Endothelial cell of umbilical vein (primary cell): Measurements from ENCODE around the gene USH1C. TPM values are rescaled to one million over a fixed set of nuclear protein-coding genes. Genes with fewer than 3 reads are reported as not detected.

Source experiments
- BruUV-seq: library from RNA; stranded (reverse); fragments of 400-500 nt; replicated peaks from 2 replicates; lab custom pipeline; 2021; lab: Mats Ljungman, UMichigan
- CTCF ChIA-PET: fragments of 300-600, 350-600 bp; sonication (Branson Sonifier 250); formaldehyde crosslinking; loops from one replicate; lab custom pipeline; 2021; ENCODE audit warnings: antibody characterized with exemption, inconsistent platforms; lab: Charles Lee
- POLR2A ChIA-PET: fragments of 300-600, 350-600 bp; sonication (Branson Sonifier 250); formaldehyde crosslinking; loops from one replicate; lab custom pipeline; 2021; ENCODE audit warnings: antibody characterized with exemption, inconsistent platforms; lab: Charles Lee
- DNase-seq: peaks from one replicate; pipeline ENCODE4 v3.0.0-alpha.2; 2011; ENCODE audit warnings: low read depth, low spot score
- FAIRE-seq: peaks from 2 replicates; lab custom pipeline; 2011; peaks lifted over from hg19 to GRCh38; lab: Jason Lieb, UNC
- H2AFZ ChIP-seq: 2 replicates; pipeline ENCODE4 v1.6.0; 2012; ENCODE audit warnings: low read depth, low read length, control low read depth, inconsistent platforms
- H3K27ac ChIP-seq: 2 replicates; pipeline ENCODE4 v1.5.1; 2011; ENCODE audit warnings: low read depth, mild to moderate bottlenecking, control low read depth, low read length, moderate library complexity; ENCODE audit not compliant: insufficient read depth
- H3K27me3 ChIP-seq, 2 experiments: 2 replicates each; pipeline versions ENCODE4 v1.6.0 to v1.6.1; 2011; ENCODE audit warnings: low read length in 2 of 2, mixed read lengths in 1 of 2; ENCODE audit not compliant: control insufficient read depth in 2 of 2, insufficient read depth in 2 of 2
- H3K36me3 ChIP-seq, 2 experiments: 2 replicates in 1 of 2; 3 replicates in 1 of 2; pipeline ENCODE4 v1.5.1; 2011; ENCODE audit warnings: low read length in 2 of 2, mild to moderate bottlenecking in 1 of 2, moderate library complexity in 1 of 2; ENCODE audit not compliant: control insufficient read depth in 2 of 2, insufficient read depth in 2 of 2; ENCODE audit errors: extremely low read depth in 1 of 2
- H3K4me1 ChIP-seq: 3 replicates; pipeline ENCODE4 v1.5.1; 2011; ENCODE audit warnings: mild to moderate bottlenecking, low read length; ENCODE audit not compliant: control insufficient read depth, insufficient read depth; ENCODE audit errors: extremely low read depth
- H3K4me2 ChIP-seq: 2 replicates; pipeline ENCODE4 v1.6.1; 2011; ENCODE audit warnings: low read length, control low read depth, mixed read lengths; ENCODE audit not compliant: insufficient read depth
- H3K4me3 ChIP-seq, 3 experiments: fragments of 200-600 bp in 1 of 3; sonication (generic), shearing (Covaris generic) in 1 of 3; replicated peaks in 1 of 3; 2 replicates each; pipeline ENCODE4 v1.5.1; 2011 to 2016; ENCODE audit warnings: control low read depth in 3 of 3, low read length in 3 of 3, mild to moderate bottlenecking in 2 of 3, inconsistent platforms in 1 of 3, low read depth in 1 of 3, moderate library complexity in 1 of 3; ENCODE audit not compliant: insufficient read depth in 1 of 3
- H3K79me2 ChIP-seq: 2 replicates; pipeline ENCODE4 v1.6.0; 2012; ENCODE audit warnings: low read length, inconsistent platforms; ENCODE audit not compliant: control insufficient read depth, insufficient read depth
- H3K9ac ChIP-seq: replicated peaks from 2 replicates; pipeline ENCODE3; 2011; ENCODE audit warnings: low read length, control low read depth; ENCODE audit not compliant: insufficient read depth; ENCODE audit errors: extremely low read depth
- H3K9me1 ChIP-seq: replicated peaks from 3 replicates; pipeline ENCODE4 v1.6.0; 2011; ENCODE audit warnings: mild to moderate bottlenecking, low read length; ENCODE audit not compliant: control insufficient read depth, insufficient read depth; ENCODE audit errors: extremely low read depth
- H3K9me3 ChIP-seq: replicated peaks from 2 replicates; pipeline ENCODE4 v1.5.1; 2012; ENCODE audit warnings: low read length, inconsistent platforms; ENCODE audit not compliant: control insufficient read depth, insufficient read depth
- H4K20me1 ChIP-seq: replicated peaks from 2 replicates; pipeline ENCODE3; 2011; ENCODE audit warnings: mild to moderate bottlenecking, low read length; ENCODE audit not compliant: control insufficient read depth, insufficient read depth; ENCODE audit errors: extremely low read depth
- EZH2 ChIP-seq: IDR thresholded peaks from 2 replicates; pipeline ENCODE4 v1.6.1; 2012; ENCODE audit warnings: borderline replicate concordance, low read depth, mild to moderate bottlenecking, moderate library complexity, low read length, inconsistent platforms; ENCODE audit not compliant: severe bottlenecking
- FOS ChIP-seq: IDR thresholded peaks from 2 replicates; pipeline ENCODE4 v1.6.1; 2011; ENCODE audit warnings: mild to moderate bottlenecking, low read length, moderate library complexity, borderline replicate concordance; ENCODE audit not compliant: insufficient read depth
- GATA2 ChIP-seq: IDR thresholded peaks from 2 replicates; pipeline ENCODE4 v1.7.0; 2011; ENCODE audit warnings: low read depth, mild to moderate bottlenecking, moderate library complexity, mixed read lengths, low read length; ENCODE audit not compliant: insufficient read length, insufficient read depth
- JUN ChIP-seq: IDR thresholded peaks from 2 replicates; pipeline ENCODE4 v1.6.1; 2011; ENCODE audit warnings: borderline replicate concordance, low read depth; ENCODE audit not compliant: insufficient read length, insufficient read depth
- MAX ChIP-seq: IDR thresholded peaks from 2 replicates; pipeline ENCODE4 v1.6.1; 2011; ENCODE audit not compliant: insufficient read depth, insufficient read length
- MYC ChIP-seq: IDR thresholded peaks from one replicate; pipeline ENCODE4 v1.6.1; 2011; ENCODE audit warnings: mild to moderate bottlenecking, low read depth, low read length
- POLR2A ChIP-seq: IDR thresholded peaks from 2 replicates; pipeline ENCODE4 v1.6.1; 2012; ENCODE audit warnings: low read depth, mild to moderate bottlenecking, control low read depth, low read length
- POLR2AphosphoS5 ChIP-seq: IDR thresholded peaks from 2 replicates; pipeline ENCODE4 v1.6.1; 2012; ENCODE audit warnings: low read depth, mild to moderate bottlenecking, control low read depth, low read length, moderate library complexity; ENCODE audit not compliant: insufficient read depth
- dilution Hi-C: fragments of 300-500 bp; cut with MboI; formaldehyde crosslinking; loops from one replicate; pipeline ENCODE4 v1.15.0; 2019; ENCODE audit warnings: low sequenced_read_pairs; ENCODE audit not compliant: extremely low pct_ligation_motif_present
- intact Hi-C: fragments of 100-400 bp; cut with micrococcal nuclease; formaldehyde crosslinking; loops from one replicate; pipeline ENCODE4 v1.10.0; 2022
- polyA plus RNA-seq, 4 experiments: library from polyadenylated mRNA; depleted of rRNA in 3 of 4; stranded (reverse) in 3 of 4; unstranded in 1 of 4; fragments of >200 nt; gene quantifications; 2 replicates each; pipeline versions ENCODE4 v1.2.1 to v1.2.3, GENCODE V29; 2011 to 2012; ENCODE audit warnings: missing spikeins in 1 of 4
- total RNA-seq: library from RNA; stranded (reverse); gene quantifications from 2 replicates; pipeline ENCODE4 v1.2.3, GENCODE V29; 2021
- TF ChIP-seq, protein P1 (sequence below), 2 donors: IDR thresholded peaks; 1 replicate in 1 of 2; 2 replicates in 1 of 2; pipeline ENCODE4 v1.5.1; 2011; ENCODE audit warnings: low read length in 2 of 2, mild to moderate bottlenecking in 2 of 2, moderate library complexity in 2 of 2, control low read depth in 1 of 2, inconsistent platforms in 1 of 2, low read depth in 1 of 2; ENCODE audit not compliant: insufficient read depth in 1 of 2; ENCODE audit errors: extremely low read depth in 1 of 2

The USH1C gene
- total and polyA plus RNA-seq, 2 donors (not counting 3 experiments of a cell fraction or from before 2014, with no cell fraction given): not detected

- TF ChIP-seq POLR2A: no peak
- TF ChIP-seq FOS: no peak
- no peak for TF ChIP-seq JUN
- no peak for TF ChIP-seq EZH2
- TF ChIP-seq, protein P1, sequence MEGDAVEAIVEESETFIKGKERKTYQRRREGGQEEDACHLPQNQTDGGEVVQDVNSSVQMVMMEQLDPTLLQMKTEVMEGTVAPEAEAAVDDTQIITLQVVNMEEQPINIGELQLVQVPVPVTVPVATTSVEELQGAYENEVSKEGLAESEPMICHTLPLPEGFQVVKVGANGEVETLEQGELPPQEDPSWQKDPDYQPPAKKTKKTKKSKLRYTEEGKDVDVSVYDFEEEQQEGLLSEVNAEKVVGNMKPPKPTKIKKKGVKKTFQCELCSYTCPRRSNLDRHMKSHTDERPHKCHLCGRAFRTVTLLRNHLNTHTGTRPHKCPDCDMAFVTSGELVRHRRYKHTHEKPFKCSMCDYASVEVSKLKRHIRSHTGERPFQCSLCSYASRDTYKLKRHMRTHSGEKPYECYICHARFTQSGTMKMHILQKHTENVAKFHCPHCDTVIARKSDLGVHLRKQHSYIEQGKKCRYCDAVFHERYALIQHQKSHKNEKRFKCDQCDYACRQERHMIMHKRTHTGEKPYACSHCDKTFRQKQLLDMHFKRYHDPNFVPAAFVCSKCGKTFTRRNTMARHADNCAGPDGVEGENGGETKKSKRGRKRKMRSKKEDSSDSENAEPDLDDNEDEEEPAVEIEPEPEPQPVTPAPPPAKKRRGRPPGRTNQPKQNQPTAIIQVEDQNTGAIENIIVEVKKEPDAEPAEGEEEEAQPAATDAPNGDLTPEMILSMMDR (IDR thresholded peaks at IDR 0.05; ENCODE audit: extremely low read depth in 1 of 2, insufficient read depth in 1 of 2, low read depth in 1 of 2, low read length in 2 of 2): no peak
- no peak for TF ChIP-seq GATA2
- no peak for TF ChIP-seq MYC
- no peak for TF ChIP-seq MAX
- TF ChIP-seq POLR2AphosphoS5: no peak
- BruUV-seq: no TSS peak
- intact Hi-C loops (no loop called here), dilution Hi-C loops (no loop called here)
- no peak overlapping the region for H3K4me2 ChIP-seq
- ChIA-PET CTCF (interaction anchor here (1.0 kb wide), 1 partner anchor 17 kb away, joined by 4 read pairs; no protein-coding TSS in a partner anchor), POLR2A (no interaction called here)
- no peak for FAIRE-seq
- DNase-seq: no peak
- H2AFZ ChIP-seq: no peak overlapping the region
- H3K4me1 ChIP-seq: no peaks in the 10 kb centered on the region
- no peaks in the 10 kb centered on the region for H4K20me1 ChIP-seq
- no peak overlapping the region for H3K27ac ChIP-seq
- H3K27me3 ChIP-seq: peaks cover 0 to 2% of the 10 kb centered on the region in 2 experiments
- H3K79me2 ChIP-seq: no peaks in the 10 kb centered on the region
- H3K9me1 ChIP-seq: no peaks in the 10 kb centered on the region
- no peak overlapping the region for H3K4me3 ChIP-seq
- H3K9me3 ChIP-seq: no peaks in the 10 kb centered on the region
- no peak overlapping the region for H3K9ac ChIP-seq
- H3K36me3 ChIP-seq: no peaks in the 10 kb centered on the region
These were observed 37.5 kb upstream of the USH1C start for GRCh38 chr11:17581732-17582053.
